HG03103 (cell line): Measurements from ENCODE around the gene DNAH5.

Experiments
- ATAC-seq: cut with Tn5 transposase; IDR thresholded peaks from one replicate; pipeline ENCODE4 v1.9.1; 2021; ENCODE audit warnings: low read depth; ENCODE audit not compliant: unreplicated experiment

Gene DNAH5

GRCh38 chr5:13941468-13941867 lies 3.0 kb downstream of the DNAH5 start:
- no peak for ATAC-seq

GRCh38 chr5:13939638-13940037 lies 4.8 kb downstream of the DNAH5 start:
- ATAC-seq, result no peak

GRCh38 chr5:13934921-13935320 lies 9.6 kb downstream of the DNAH5 start:
- ATAC-seq, result no peak

- ATAC-seq, result no peak
Observed at GRCh38 chr5:13934125-13934524, 10.4 kb downstream of the DNAH5 start.

GRCh38 chr5:13932561-13932960 lies 11.9 kb downstream of the DNAH5 start:
- no peak for ATAC-seq

GRCh38 chr5:13932011-13932410 lies 12.5 kb downstream of the DNAH5 start:
- ATAC-seq, result no peak

GRCh38 chr5:13930541-13931171 lies 13.8 kb downstream of the DNAH5 start:
- no peak for ATAC-seq

- ATAC-seq, result no peak
Observed at GRCh38 chr5:13926731-13927130, 17.8 kb downstream of the DNAH5 start.

- ATAC-seq, result no peak
Observed at GRCh38 chr5:13921578-13921977, 22.9 kb downstream of the DNAH5 start.

- no peak for ATAC-seq
Observed at GRCh38 chr5:13919786-13920185, 24.7 kb downstream of the DNAH5 start.

- ATAC-seq, result no peak
Observed at GRCh38 chr5:13919087-13919486, 25.4 kb downstream of the DNAH5 start.

- ATAC-seq, result no peak
Observed at GRCh38 chr5:13917061-13917460, 27.4 kb downstream of the DNAH5 start.

GRCh38 chr5:13913962-13914361 lies 30.5 kb downstream of the DNAH5 start:
- ATAC-seq, result no peak

GRCh38 chr5:13910637-13911288 lies 33.7 kb downstream of the DNAH5 start:
- ATAC-seq, result no peak

- ATAC-seq, result no peak
Observed at GRCh38 chr5:13910201-13910600, 34.3 kb downstream of the DNAH5 start.

GRCh38 chr5:13909271-13909670 lies 35.2 kb downstream of the DNAH5 start:
- ATAC-seq, result no peak

- no peak for ATAC-seq
Observed at GRCh38 chr5:13898569-13898968, 45.9 kb downstream of the DNAH5 start.

- no peak for ATAC-seq
Observed at GRCh38 chr5:13878357-13878756, 66.1 kb downstream of the DNAH5 start.

GRCh38 chr5:13866792-13867191 lies 77.7 kb downstream of the DNAH5 start:
- ATAC-seq, result no peak

- ATAC-seq, result no peak
Observed at GRCh38 chr5:13865312-13865711, 79.2 kb downstream of the DNAH5 start.

- no peak for ATAC-seq
Observed at GRCh38 chr5:13860146-13860545, 84.3 kb downstream of the DNAH5 start.

- no peak for ATAC-seq
Observed at GRCh38 chr5:13859270-13860065, 85.0 kb downstream of the DNAH5 start.
